Umbilical cord (tissue), 2 donors: ENCODE data around the gene TIMM13. TPM values are rescaled to one million over a fixed set of nuclear protein-coding genes. Genes with fewer than 3 reads are reported as not detected.
"Not testable (repeated sequence)": the region's sequence is repeated elsewhere in the genome, so short reads cannot be mapped to it uniquely, and the experiment has no call there.

Source experiments
- DNase-seq: peaks from one replicate; pipeline ENCODE4 v3.0.0-alpha.2; 2015; ENCODE audit warnings: low spot score
- total RNA-seq: library from RNA; depleted of rRNA; stranded (reverse); fragments of >200 nt; gene quantifications from one replicate; pipeline ENCODE4 v1.2.3, GENCODE V29; 2014; ENCODE audit warnings: low replicate concordance; ENCODE audit not compliant: insufficient read depth

TIMM13 gene
- total RNA-seq = 19.7 TPM

GRCh38 chr19:2427429-2428320 lies at the start of gene TIMM13:
TSS of gene TIMM13 (minus strand) at chr19:2427586. CDS start at chr19:2427533, 53 bp downstream.
- peak; percentile 99 for DNase-seq

GRCh38 chr19:2476451-2477140 lies 49.2 kb upstream of the TIMM13 start:
- peak; percentile 57 for DNase-seq

GRCh38 chr19:2475702-2476450 lies 48.5 kb upstream of the TIMM13 start, which contains the start of gene GADD45B:
TSS of gene GADD45B (plus strand) at chr19:2476127. CDS start at chr19:2476359, 232 bp downstream.
- DNase-seq = peak; percentile 98

- DNase-seq = peak; percentile 64
Measured at GRCh38 chr19:2475018-2475701, 47.8 kb upstream of the TIMM13 start.

GRCh38 chr19:2474232-2475017 lies 47.0 kb upstream of the TIMM13 start:
- peak; percentile 90 for DNase-seq

- DNase-seq = not testable (repeated sequence)
Measured at GRCh38 chr19:2469915-2470200, 42.5 kb upstream of the TIMM13 start.

GRCh38 chr19:2469102-2469914 lies 41.9 kb upstream of the TIMM13 start:
- DNase-seq = no peak

- DNase-seq = no peak
Measured at GRCh38 chr19:2468596-2468995, 41.2 kb upstream of the TIMM13 start.

- DNase-seq = no peak
Measured at GRCh38 chr19:2464389-2464788, 37.0 kb upstream of the TIMM13 start.

- DNase-seq = not testable (repeated sequence)
Measured at GRCh38 chr19:2463694-2464093, 36.3 kb upstream of the TIMM13 start.

- DNase-seq = peak; percentile 96
Measured at GRCh38 chr19:2462635-2463421, 35.4 kb upstream of the TIMM13 start.

- peak; percentile 77 for DNase-seq
Measured at GRCh38 chr19:2461751-2462634, 34.6 kb upstream of the TIMM13 start.

- no peak for DNase-seq
Measured at GRCh38 chr19:2460245-2460644, 32.9 kb upstream of the TIMM13 start.

GRCh38 chr19:2458776-2459175 lies 31.4 kb upstream of the TIMM13 start:
- not testable (repeated sequence) for DNase-seq

GRCh38 chr19:2458054-2458453 lies 30.7 kb upstream of the TIMM13 start:
- DNase-seq = no peak

- DNase-seq = no peak
Measured at GRCh38 chr19:2457394-2458037, 30.1 kb upstream of the TIMM13 start.

GRCh38 chr19:2455851-2456570 lies 28.6 kb upstream of the TIMM13 start:
- DNase-seq = no peak
